Stimulated activated effector memory CD8-positive, alpha-beta T cell treated with anti-CD3 and anti-CD28 coated beads, Interleukin-12 subunit alpha, Interleukin-12 subunit beta, amount 100 ng/mL, for 72 hours (primary cell): ENCODE measurements around the gene HEXB.

ENCODE experiments used
- ATAC-seq: fragments of 150-1000 bp; cut with Tn5 transposase; 2 replicates; pipeline ENCODE4 v1.10.0; 2021
- DNase-seq, 2 donors: peaks; one replicate each; pipeline ENCODE4 v3.0.0; 2021 to 2022; ENCODE audit warnings: low spot score in 2 of 2
- H3K27ac Mint-ChIP-seq: one replicate; pipeline ENCODE4 v1.8.0; 2022; ENCODE audit warnings: mild to moderate bottlenecking, mixed read lengths
- H3K36me3 Mint-ChIP-seq: one replicate; pipeline ENCODE4 v1.8.0; 2022; ENCODE audit warnings: mild to moderate bottlenecking, mixed read lengths
- H3K4me1 Mint-ChIP-seq: one replicate; pipeline ENCODE4 v1.8.0; 2022; ENCODE audit warnings: mixed read lengths
- H3K4me3 Mint-ChIP-seq: one replicate; pipeline ENCODE4 v1.8.0; 2022; ENCODE audit warnings: mild to moderate bottlenecking, mixed read lengths
- H3K9me3 Mint-ChIP-seq: one replicate; pipeline ENCODE4 v1.8.0; 2022; ENCODE audit warnings: mixed read lengths

The HEXB gene

DNA sequence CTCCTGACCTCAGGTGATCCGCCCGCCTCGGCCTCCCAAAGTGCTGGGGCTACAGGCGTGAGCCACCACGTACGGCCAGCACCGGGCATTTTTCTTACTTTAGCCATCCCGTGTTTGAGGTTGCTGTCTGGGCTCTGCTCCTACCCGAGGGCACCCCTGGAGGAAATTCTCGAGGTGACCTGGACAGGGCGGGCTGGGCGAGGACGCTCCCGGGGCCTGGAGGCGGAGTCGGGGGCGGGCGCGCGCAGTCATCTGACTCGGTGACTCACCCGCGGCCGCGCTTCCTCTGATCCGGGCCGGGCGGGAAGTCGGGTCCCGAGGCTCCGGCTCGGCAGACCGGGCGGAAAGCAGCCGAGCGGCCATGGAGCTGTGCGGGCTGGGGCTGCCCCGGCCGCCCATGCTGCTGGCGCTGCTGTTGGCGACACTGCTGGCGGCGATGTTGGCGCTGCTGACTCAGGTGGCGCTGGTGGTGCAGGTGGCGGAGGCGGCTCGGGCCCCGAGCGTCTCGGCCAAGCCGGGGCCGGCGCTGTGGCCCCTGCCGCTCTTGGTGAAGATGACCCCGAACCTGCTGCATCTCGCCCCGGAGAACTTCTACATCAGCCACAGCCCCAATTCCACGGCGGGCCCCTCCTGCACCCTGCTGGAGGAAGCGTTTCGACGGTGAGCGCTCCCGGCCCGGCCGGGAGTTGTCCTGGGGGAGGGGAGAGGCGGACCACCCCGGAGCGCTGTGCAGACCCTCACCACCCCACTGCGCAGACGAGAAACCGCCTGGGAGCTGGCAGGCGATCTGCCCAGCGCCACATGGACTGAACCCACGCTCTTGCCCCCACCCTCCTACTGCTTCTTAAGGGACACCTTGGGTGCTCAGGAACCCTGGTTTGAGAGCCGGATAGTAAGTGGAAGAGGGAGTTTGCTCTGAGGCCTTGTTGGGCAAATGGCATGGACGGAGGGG lies at the start of gene HEXB:
Gene HEXB, plus strand, starts transcription at position 334 of the 952 bp plus-strand sequence. Its CDS starts 28 bp downstream, at position 362.
- peak within 1 kb of the TSS; percentile 64 for H3K27ac Mint-ChIP-seq
- peak; percentile 73 to 91 for DNase-seq
- peaks cover 11% of the 10 kb centered on the region for H3K36me3 Mint-ChIP-seq
- no peaks in the 10 kb centered on the region for H3K9me3 Mint-ChIP-seq
- peak; percentile 97 for ATAC-seq
- peak within 1 kb of the TSS; percentile 72 for H3K4me3 Mint-ChIP-seq
- peaks cover 17% of the 10 kb centered on the region for H3K4me1 Mint-ChIP-seq

DNA sequence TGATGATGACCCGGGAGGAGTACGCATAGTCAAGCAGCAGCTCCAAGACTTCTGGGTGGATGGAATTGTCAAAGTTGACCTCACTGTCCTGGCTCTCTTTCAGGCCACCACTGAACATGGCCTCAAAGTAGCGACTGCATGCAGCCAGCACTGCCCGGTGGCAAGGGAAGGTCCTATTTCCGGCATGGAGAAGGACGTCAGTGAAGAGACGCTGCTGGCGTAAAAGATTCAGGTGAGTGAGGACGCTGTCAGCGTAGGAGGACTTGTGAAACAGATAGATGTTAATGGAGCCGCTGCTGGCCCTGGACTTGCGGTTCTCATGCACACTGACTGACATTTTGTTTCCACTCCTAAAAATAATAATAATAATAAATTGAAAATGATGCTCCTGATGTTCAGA lies 48.9 kb upstream of the HEXB start:
- Mint-ChIP-seq H3K4me3 (no peak overlapping the region), H3K4me1 (peaks cover 48% of the 10 kb centered on the region), H3K9me3 (no peaks in the 10 kb centered on the region), H3K36me3 (peaks cover 5% of the 10 kb centered on the region), H3K27ac (no peak overlapping the region)
- no peak for DNase-seq
- no peak for ATAC-seq

DNA sequence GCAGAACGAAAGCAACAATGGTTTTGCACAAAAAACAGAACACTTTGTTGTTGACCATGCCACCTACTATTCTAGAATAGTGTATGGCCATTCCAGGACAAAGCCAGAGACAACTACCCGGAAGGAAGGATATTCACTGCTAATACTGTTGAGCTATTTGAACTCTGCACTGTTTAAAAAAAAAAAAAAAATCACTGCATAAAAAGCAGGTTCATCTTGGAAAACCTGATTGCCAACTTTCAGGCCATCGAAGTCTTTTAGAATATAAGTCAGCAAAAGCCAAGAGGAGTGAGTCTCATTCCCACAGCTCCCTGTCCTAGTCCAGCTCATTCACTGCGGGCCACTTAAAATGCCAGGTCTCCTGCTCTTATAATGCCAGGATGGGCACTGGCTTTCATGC lies 48.5 kb upstream of the HEXB start:
- Mint-ChIP-seq H3K4me3 (no peak overlapping the region), H3K27ac (no peak overlapping the region), H3K4me1 (peaks cover 48% of the 10 kb centered on the region), H3K9me3 (no peaks in the 10 kb centered on the region), H3K36me3 (peaks cover 5% of the 10 kb centered on the region)
- DNase-seq, result no peak
- ATAC-seq, result no peak

DNA sequence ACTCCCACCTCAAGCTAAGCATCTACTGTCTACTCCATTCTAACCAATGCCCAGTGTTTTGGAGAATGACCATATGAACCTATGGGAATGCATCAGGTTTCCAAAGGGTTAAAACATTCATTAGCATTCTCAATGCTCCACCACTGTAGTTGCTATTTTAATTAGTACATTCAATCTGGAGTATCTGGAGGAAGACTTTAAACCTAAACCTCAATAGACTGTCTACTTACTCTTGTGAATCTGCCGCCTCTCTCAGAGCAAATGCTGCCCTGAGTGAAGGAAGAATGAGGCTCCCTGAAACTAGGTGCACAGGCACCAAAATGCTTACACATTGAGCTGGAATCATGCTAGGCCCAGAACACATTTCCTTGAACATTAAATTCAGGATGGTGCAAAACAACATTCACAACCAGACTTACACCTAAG lies 46.5 kb upstream of the HEXB start:
- H3K4me1 Mint-ChIP-seq, result peaks cover 41% of the 10 kb centered on the region
- DNase-seq (no peak), ATAC-seq (no peak)
- H3K36me3 Mint-ChIP-seq, result peaks cover 5% of the 10 kb centered on the region
- H3K9me3 Mint-ChIP-seq, result no peaks in the 10 kb centered on the region
- H3K4me3 Mint-ChIP-seq, result peak overlapping the region; percentile 85
- H3K27ac Mint-ChIP-seq, result no peak overlapping the region

DNA sequence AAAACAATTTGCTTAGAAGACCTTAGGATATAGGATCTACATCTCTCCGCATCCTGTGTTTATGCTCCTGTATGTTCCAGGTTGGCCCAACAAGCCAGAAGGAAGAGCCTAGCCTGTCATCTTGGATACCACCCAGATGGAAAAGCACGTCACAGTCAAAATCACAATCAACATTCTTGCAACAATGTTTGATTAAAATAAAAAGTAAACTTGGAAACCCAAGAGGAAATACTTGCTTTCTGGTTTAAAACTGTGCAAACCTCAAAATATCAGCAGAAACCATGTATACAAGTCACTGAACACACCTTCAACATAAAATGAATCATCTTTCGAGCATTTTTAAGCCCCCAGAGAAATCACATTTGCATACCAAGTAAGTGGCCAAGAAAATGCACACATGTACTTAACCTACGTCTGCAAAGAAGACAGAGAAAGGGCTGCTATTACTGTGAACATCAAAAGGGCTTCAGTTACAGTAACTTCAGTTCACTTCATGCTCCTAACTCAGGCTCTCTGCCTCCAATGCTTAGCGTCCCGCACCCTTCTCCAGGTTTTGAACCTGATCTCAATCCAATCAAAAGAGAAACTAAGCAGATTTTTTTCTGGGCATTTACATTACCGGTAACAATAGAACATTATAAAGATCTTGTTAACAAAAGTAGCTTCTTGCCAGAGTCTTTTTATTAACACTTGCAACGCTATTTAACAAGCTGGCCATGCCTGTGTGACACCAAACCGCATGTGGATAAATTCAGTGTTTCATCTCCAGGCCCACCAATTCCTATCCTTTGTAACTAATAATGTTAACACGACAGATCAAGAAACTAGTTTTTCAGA lies 45.8 kb upstream of the HEXB start:
- peak overlapping the region; percentile 40 for H3K27ac Mint-ChIP-seq
- H3K9me3 Mint-ChIP-seq, result no peaks in the 10 kb centered on the region
- peaks cover 41% of the 10 kb centered on the region for H3K4me1 Mint-ChIP-seq
- peak overlapping the region; percentile 85 for H3K4me3 Mint-ChIP-seq
- H3K36me3 Mint-ChIP-seq, result peaks cover 5% of the 10 kb centered on the region
- ATAC-seq (peak; percentile 3), DNase-seq (no peak)

DNA sequence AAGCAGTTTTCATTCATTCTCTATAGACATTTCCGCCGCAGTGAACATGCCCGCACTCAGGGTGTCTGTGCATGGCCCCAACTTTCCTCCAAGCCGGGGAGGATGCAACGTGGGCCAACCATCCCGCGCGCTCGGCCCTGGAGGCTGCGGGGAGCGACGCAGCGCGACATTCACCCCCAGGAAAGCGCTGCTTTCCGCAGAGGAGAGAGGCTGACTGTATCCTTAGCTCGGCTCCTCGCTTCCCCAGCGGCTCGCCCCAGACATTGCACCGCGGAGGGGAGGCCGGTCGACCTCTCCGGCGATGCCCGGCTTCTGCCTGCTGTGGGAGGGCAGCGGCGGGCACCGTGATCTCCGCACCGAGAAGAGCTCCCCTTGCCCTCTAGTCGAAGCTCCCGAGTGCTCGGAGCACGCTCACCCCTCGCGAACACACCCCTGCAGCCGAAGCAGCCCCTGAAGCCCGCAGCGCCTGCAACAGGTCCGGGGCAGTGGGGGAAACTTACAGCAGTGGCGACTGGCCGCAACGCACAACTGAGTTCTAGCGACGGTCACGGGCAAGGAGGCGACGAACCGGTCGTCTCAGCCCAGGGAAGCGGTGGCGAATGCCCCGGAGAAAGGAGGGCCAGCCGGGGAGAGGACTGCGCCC lies 45.1 kb upstream of the HEXB start:
- no peaks in the 10 kb centered on the region for H3K9me3 Mint-ChIP-seq
- peaks cover 41% of the 10 kb centered on the region for H3K4me1 Mint-ChIP-seq
- DNase-seq (peak in 1 of 2 donors; percentile 64), ATAC-seq (peak; percentile 60)
- H3K36me3 Mint-ChIP-seq, result peaks cover 5% of the 10 kb centered on the region
- H3K27ac Mint-ChIP-seq, result peak overlapping the region; percentile 40
- H3K4me3 Mint-ChIP-seq, result peak overlapping the region; percentile 85

DNA sequence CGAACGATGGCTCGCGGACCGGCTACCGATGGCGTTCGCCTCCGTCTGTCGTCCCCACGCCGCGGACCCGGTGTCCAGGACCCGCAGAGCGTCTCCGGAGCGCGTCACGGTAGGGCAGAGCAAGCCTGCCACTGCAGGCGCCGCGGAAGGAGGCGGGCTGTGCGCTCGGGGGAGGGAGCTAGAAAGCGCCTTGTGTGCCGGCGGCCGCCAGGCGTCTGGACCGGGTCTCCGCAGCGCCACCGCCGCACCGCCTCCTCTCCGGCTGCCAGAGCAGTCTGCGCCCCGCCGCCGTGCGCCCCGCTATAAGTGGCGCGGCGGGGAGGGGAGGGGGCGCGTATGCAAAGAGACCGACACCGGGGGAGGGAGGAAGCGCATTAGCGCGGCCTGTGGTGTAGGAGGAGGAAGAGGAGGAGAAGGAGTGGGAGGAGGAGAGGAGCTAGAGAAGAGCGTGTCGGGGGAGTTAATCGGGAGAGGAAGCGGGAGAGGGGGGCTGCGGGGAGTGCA lies 44.5 kb upstream of the HEXB start, which contains the start of gene ENC1:
Gene ENC1, minus strand, starts transcription at position 279 of the 504 bp plus-strand sequence. CDS start 4,243 bp downstream, outside the sequence.
- Mint-ChIP-seq H3K4me3 (peak within 1 kb of the TSS; percentile 85), H3K27ac (peak within 1 kb of the TSS; percentile 40), H3K4me1 (peaks cover 41% of the 10 kb centered on the region), H3K36me3 (peaks cover 5% of the 10 kb centered on the region), H3K9me3 (no peaks in the 10 kb centered on the region)
- peak; percentile 92 for ATAC-seq
- DNase-seq, result peak; percentile 58 to 82

DNA sequence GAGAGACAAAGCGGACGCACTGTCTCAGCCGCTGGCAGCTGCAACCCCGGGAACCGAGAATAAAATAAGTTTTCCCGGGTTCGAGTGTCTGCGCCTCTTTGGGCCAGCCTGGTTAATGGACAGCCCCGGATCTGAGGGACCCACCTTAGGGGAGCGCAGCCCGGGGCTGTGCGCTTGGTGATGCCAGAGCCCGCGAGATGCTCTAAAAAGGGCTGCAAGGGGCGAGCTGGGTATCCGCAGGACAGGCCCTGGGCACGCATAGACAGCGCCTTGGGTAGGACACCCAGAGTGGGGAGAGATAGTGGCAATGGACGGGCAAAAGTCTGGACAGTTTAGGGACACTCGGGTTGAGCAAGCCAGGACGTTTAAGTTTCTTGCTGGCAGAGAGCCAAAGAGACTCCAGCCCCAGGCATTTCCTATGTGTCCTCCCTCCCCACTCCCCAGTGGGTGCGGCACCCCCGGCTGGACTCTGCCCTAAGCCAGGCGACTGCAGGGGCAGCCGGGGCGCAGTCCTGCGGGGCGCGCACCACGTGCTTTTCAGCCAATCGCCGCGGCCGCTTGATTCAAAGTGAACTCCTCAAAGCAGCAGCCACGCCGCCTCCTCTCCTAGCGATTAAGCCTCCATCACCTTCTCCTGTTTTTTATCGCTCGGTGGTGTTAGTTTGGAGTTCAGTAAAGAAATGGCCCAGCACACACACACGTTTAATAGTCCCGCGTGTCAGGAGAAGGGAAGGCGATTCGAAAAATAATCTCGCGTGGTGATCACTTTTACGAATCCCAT lies 43.9 kb upstream of the HEXB start:
- H3K9me3 Mint-ChIP-seq, result no peaks in the 10 kb centered on the region
- ATAC-seq (peak; percentile 49), DNase-seq (peak in 1 of 2 donors; percentile 72)
- H3K4me1 Mint-ChIP-seq, result peaks cover 41% of the 10 kb centered on the region
- H3K36me3 Mint-ChIP-seq, result peaks cover 5% of the 10 kb centered on the region
- H3K27ac Mint-ChIP-seq, result no peak overlapping the region
- H3K4me3 Mint-ChIP-seq, result peak overlapping the region; percentile 85

DNA sequence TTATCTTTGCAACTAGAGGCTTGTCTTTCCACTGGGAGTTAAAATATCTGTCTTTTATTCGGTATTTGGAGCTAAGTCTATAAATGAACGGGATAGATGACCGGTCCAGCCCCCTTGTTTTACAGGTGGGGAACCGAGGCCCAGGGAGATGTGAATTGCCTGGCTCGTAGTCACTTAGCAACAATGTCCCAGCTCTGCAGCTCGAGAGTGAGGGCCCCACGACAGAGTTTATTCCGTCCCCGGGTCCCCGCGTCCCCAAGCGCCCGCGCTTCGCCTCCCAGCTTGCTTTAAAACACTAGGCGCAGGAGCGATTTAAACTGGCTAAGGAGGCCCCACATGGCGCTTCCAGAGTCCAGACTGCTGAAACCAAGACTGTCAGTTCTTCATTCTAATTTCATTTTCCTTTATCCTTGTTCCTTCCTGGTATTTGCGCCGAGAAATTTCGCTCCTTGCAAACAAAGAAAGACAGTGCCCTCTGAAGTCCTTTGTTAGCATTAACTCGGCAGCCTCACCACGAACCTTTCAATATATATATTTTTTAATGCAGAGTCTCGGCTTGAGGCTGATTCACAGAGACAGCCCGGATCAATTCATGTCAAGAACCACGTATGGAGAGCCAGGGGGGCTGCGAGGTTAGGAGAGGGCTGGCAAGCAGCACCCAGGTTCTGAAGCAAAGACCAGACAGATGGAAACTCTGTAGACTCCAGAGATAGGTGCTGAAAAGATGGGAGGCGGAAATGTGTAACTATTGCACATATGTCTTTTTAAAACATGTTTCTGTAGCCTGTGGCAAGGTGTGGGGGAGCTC lies 43.1 kb upstream of the HEXB start:
- peaks cover 5% of the 10 kb centered on the region for H3K36me3 Mint-ChIP-seq
- no peak for DNase-seq
- H3K4me3 Mint-ChIP-seq, result peak overlapping the region; percentile 85
- H3K4me1 Mint-ChIP-seq, result peaks cover 41% of the 10 kb centered on the region
- no peaks in the 10 kb centered on the region for H3K9me3 Mint-ChIP-seq
- ATAC-seq, result no peak
- H3K27ac Mint-ChIP-seq, result no peak overlapping the region

DNA sequence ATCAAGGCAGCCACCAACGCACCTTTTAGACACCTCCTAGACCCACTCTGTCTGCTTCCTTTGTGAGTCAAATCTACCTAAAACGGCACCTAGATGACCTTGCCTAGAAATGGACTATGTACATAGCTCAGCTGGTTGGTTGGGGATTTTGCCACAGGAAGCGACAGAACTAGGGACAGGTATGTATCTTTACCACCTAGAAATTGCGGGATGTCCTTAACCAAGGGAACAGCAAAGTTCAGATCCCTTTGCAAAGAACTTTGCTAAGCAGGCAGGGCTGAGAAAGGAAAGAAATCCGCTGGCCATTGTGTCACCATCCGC lies 42.5 kb upstream of the HEXB start:
- ATAC-seq (no peak), DNase-seq (no peak)
- Mint-ChIP-seq H3K4me1 (peaks cover 41% of the 10 kb centered on the region), H3K4me3 (peak overlapping the region; percentile 85), H3K36me3 (peaks cover 5% of the 10 kb centered on the region), H3K9me3 (no peaks in the 10 kb centered on the region), H3K27ac (no peak overlapping the region)

DNA sequence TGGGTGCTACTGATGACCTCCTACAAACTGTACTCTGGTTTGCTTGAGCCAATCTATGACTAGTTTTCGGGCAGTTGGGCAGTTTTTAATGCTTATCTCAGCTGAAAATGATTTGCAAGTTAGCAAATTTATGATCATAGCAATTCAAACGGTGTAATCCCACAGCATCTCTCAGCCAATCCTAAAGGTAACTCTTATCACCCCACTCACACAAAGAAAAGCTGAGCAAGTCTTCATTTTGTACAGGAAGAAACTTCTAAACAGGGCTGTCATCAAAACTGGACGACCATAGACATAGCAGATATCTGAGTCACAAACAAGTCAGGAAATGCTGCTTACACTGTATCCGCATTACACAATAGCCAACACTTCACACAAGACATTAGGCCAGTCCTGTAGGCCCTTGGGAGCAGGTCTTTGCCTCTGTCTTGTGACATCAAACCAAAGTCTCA lies 41.9 kb upstream of the HEXB start:
- Mint-ChIP-seq H3K4me3 (no peak overlapping the region), H3K36me3 (peaks cover 5% of the 10 kb centered on the region), H3K27ac (no peak overlapping the region), H3K4me1 (peaks cover 41% of the 10 kb centered on the region), H3K9me3 (no peaks in the 10 kb centered on the region)
- DNase-seq (no peak), ATAC-seq (no peak)

DNA sequence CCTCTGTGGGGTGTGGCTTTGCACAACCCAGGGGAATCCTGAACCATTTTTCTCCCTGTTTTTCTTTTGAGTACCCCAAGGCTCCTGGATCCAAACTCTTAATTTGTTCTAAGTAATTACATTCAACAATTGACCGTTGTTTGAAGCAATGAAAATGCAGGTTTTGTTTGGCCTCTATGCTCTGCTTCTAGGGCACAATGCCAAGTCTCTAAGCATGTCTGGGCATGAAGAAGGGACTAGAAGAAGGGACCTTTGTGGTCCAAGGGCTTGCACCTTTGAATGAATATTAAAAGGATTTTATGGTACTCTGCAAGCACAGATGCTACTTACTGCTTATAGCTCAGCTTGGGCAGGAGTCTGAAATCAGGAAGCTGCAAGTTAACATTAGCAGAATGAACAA lies 37.9 kb upstream of the HEXB start:
- Mint-ChIP-seq H3K4me3 (no peak overlapping the region), H3K27ac (no peak overlapping the region), H3K36me3 (no peaks in the 10 kb centered on the region), H3K9me3 (no peaks in the 10 kb centered on the region), H3K4me1 (peaks cover 3% of the 10 kb centered on the region)
- DNase-seq, result no peak
- no peak for ATAC-seq

DNA sequence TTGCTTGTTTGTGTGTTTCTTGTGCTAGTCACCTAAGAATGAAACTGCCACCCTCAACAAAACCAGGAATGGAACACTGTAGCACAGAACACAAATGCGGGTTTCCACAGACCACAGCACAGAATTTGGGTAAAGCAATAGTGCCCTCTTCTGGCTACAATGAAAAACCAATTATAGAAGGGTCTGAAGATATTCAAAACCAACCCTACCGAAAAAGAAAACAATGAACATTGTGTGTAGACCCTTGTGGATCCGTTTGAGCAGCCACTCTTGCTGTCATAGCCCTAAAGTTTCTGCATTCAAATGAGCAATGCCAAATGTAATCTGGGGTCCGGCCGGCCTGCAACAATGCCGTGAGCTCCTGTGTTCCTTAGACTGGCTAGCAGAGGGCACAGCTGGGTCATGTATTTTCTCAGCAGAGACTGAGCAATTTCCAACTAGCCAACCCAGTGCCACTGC lies 36.2 kb upstream of the HEXB start:
- H3K27ac Mint-ChIP-seq, result no peak overlapping the region
- ATAC-seq (peak; percentile 86), DNase-seq (peak in 1 of 2 donors; percentile 55)
- H3K36me3 Mint-ChIP-seq, result no peaks in the 10 kb centered on the region
- H3K4me1 Mint-ChIP-seq, result no peaks in the 10 kb centered on the region
- H3K4me3 Mint-ChIP-seq, result no peak overlapping the region
- H3K9me3 Mint-ChIP-seq, result no peaks in the 10 kb centered on the region
